DOHH2 (cell line): ENCODE measurements around the gene ARFGEF3.

Experiments
- H3F3A ChIP-seq: fragments of 200-600 bp; sonication (generic), shearing (Covaris generic); 2 replicates; pipeline ENCODE4 v1.6.0; 2016; ENCODE audit warnings: antibody characterized with exemption, mild to moderate bottlenecking; ENCODE audit not compliant: control insufficient read depth, insufficient read depth
- H3K27ac ChIP-seq: fragments of 200-600 bp; sonication (generic); 2 replicates; pipeline ENCODE4 v1.5.1; 2014; ENCODE audit warnings: low read depth, mild to moderate bottlenecking, low read length, moderate library complexity
- H3K27me3 ChIP-seq: fragments of 200-600 bp; sonication (generic); 2 replicates; pipeline ENCODE4 v1.6.1; 2014; ENCODE audit warnings: mild to moderate bottlenecking, low read length, mixed read lengths; ENCODE audit not compliant: control insufficient read depth
- H3K36me3 ChIP-seq: fragments of 200-600 bp; sonication (generic); 2 replicates; pipeline ENCODE4 v1.6.1; 2014; ENCODE audit warnings: mild to moderate bottlenecking, low read length, moderate library complexity, mixed read lengths; ENCODE audit not compliant: control insufficient read depth
- H3K4me1 ChIP-seq: fragments of 200-600 bp; sonication (generic); 2 replicates; pipeline ENCODE4 v1.6.1; 2014; ENCODE audit warnings: mild to moderate bottlenecking, low read length, mixed read lengths; ENCODE audit not compliant: control insufficient read depth
- H3K4me2 ChIP-seq: fragments of 200-600 bp; sonication (generic); 2 replicates; pipeline ENCODE4 v1.6.0; 2014; ENCODE audit warnings: mild to moderate bottlenecking, low read length, moderate library complexity
- H3K4me3 ChIP-seq: fragments of 200-600 bp; sonication (generic); 2 replicates; pipeline ENCODE4 v1.5.1; 2014; ENCODE audit warnings: mild to moderate bottlenecking, low read length, mixed read lengths
- H3K79me2 ChIP-seq: fragments of 200-600 bp; sonication (generic); 2 replicates; pipeline ENCODE4 v1.6.1; 2014; ENCODE audit warnings: mild to moderate bottlenecking, low read length, mixed read lengths; ENCODE audit not compliant: control insufficient read depth
- H3K9me2 ChIP-seq: fragments of 200-600 bp; sonication (generic); replicated peaks from 2 replicates; pipeline ENCODE4 v1.6.1; 2014; ENCODE audit warnings: mild to moderate bottlenecking, low read length, mixed read lengths; ENCODE audit not compliant: control insufficient read depth
- H3K9me3 ChIP-seq: fragments of 200-600 bp; sonication (generic); 2 replicates; pipeline ENCODE4 v1.6.1; 2014; ENCODE audit warnings: antibody characterized with exemption, low read length, mixed read lengths; ENCODE audit not compliant: control insufficient read depth, insufficient read depth
- H4K20me1 ChIP-seq: fragments of 200-600 bp; sonication (generic); 2 replicates; pipeline ENCODE4 v1.6.0; 2014; ENCODE audit warnings: low read depth, mild to moderate bottlenecking, antibody characterized with exemption, low read length, moderate library complexity; ENCODE audit not compliant: control insufficient read depth, insufficient read depth
- CTCF ChIP-seq: fragments of 200-600 bp; sonication (generic); IDR thresholded peaks from one replicate; pipeline ENCODE4 v1.5.1; 2014; ENCODE audit warnings: antibody characterized with exemption, mild to moderate bottlenecking, low read depth, low read length; ENCODE audit not compliant: poor library complexity, severe bottlenecking
- EZH2phosphoT487 ChIP-seq: fragments of 200-600 bp; sonication (generic); IDR thresholded peaks from 2 replicates; pipeline ENCODE4 v1.6.1; 2017; ENCODE audit warnings: borderline replicate concordance, mild to moderate bottlenecking, antibody characterized with exemption, low read length, moderate library complexity, mixed read lengths

The ARFGEF3 gene

GRCh38 chr6:138341176-138341575 is 179.4 kb downstream of the ARFGEF3 start:
- H3K79me2 ChIP-seq = no peaks in the 10 kb centered on the region
- TF ChIP-seq CTCF = no peak
- TF ChIP-seq EZH2phosphoT487 = no peak
- H3K9me3 ChIP-seq = no peaks in the 10 kb centered on the region
- H3K4me3 ChIP-seq = no peak overlapping the region
- peaks cover 10% of the 10 kb centered on the region for H3K27me3 ChIP-seq
- no peak overlapping the region for H3K27ac ChIP-seq
- no peaks in the 10 kb centered on the region for H3F3A ChIP-seq
- no peaks in the 10 kb centered on the region for H3K36me3 ChIP-seq
- no peaks in the 10 kb centered on the region for H4K20me1 ChIP-seq
- no peak overlapping the region for H3K4me2 ChIP-seq
- no peaks in the 10 kb centered on the region for H3K4me1 ChIP-seq
- no peaks in the 10 kb centered on the region for H3K9me2 ChIP-seq

GRCh38 chr6:138343112-138343511 is 181.4 kb downstream of the ARFGEF3 start:
- no peak overlapping the region for H3K27ac ChIP-seq
- H3K4me3 ChIP-seq = no peak overlapping the region
- TF ChIP-seq EZH2phosphoT487 (no peak), CTCF (no peak)
- H3K9me3 ChIP-seq = no peaks in the 10 kb centered on the region
- H3F3A ChIP-seq = no peaks in the 10 kb centered on the region
- H3K4me1 ChIP-seq = no peaks in the 10 kb centered on the region
- H3K27me3 ChIP-seq = peaks cover 10% of the 10 kb centered on the region
- H3K4me2 ChIP-seq = no peak overlapping the region
- no peaks in the 10 kb centered on the region for H3K79me2 ChIP-seq
- H3K9me2 ChIP-seq = no peaks in the 10 kb centered on the region
- H4K20me1 ChIP-seq = no peaks in the 10 kb centered on the region
- no peaks in the 10 kb centered on the region for H3K36me3 ChIP-seq

- Histone ChIP-seq H3K4me2 (no peak overlapping the region), H4K20me1 (no peaks in the 10 kb centered on the region)
- no peak for TF ChIP-seq EZH2phosphoT487
- TF ChIP-seq CTCF = no peak
Measured at GRCh38 chr6:138345565-138346285, 184.0 kb downstream of the ARFGEF3 start.

More at GRCh38 chr6:138345565-138346285, 184.0 kb downstream of the ARFGEF3 start:
- Histone ChIP-seq H3K27ac (no peak overlapping the region), H3K9me2 (no peaks in the 10 kb centered on the region), H3K4me1 (no peaks in the 10 kb centered on the region), H3K79me2 (no peaks in the 10 kb centered on the region), H3F3A (no peaks in the 10 kb centered on the region), H3K36me3 (no peaks in the 10 kb centered on the region), H3K27me3 (peaks cover 10% of the 10 kb centered on the region), H3K4me3 (no peak overlapping the region), H3K9me3 (no peaks in the 10 kb centered on the region)
